Dermis microvascular lymphatic vessel endothelial cell (primary cell): Measurements from ENCODE around the gene SNAI3. TPM values are rescaled to one million over a fixed set of nuclear protein-coding genes. Genes with fewer than 3 reads are reported as not detected.

ENCODE experiments used
- DNase-seq, 2 donors: peaks; one replicate each; pipeline versions ENCODE4 v3.0.0 to v3.0.0-alpha.2; 2010; ENCODE audit warnings: low read depth in 2 of 2
- total RNA-seq: library from RNA; depleted of rRNA; stranded (reverse); fragments of >200 nt; gene quantifications from 2 replicates; pipeline ENCODE4 v1.2.1, GENCODE V29; 2014

Gene SNAI3
- total RNA-seq, 1 donor from 2014 or later = 0.13 TPM

DNA sequence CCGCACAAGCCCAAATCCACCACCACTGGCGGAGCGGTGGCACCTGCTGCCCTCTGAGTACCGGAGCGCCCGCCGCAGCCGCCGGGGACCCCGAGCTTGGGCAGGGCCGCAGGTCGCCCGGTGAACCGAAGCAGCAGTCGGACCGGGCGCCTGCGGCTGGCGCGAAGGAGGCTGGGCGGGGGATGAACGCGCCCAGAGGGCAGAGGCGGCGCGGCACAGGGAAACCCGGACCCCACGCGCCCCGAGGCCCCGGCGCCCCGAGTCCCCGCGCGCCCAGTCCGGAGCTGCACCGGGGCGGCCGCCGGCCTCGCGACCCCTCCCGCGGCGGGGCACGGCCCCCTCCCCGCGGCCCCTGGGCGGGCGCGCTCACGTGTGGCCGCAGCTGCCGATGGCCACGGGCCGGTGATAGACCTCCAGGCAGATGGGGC lies 19.5 kb upstream of the SNAI3 start:
- peak in 1 of 2 donors; percentile 26 for DNase-seq

DNA sequence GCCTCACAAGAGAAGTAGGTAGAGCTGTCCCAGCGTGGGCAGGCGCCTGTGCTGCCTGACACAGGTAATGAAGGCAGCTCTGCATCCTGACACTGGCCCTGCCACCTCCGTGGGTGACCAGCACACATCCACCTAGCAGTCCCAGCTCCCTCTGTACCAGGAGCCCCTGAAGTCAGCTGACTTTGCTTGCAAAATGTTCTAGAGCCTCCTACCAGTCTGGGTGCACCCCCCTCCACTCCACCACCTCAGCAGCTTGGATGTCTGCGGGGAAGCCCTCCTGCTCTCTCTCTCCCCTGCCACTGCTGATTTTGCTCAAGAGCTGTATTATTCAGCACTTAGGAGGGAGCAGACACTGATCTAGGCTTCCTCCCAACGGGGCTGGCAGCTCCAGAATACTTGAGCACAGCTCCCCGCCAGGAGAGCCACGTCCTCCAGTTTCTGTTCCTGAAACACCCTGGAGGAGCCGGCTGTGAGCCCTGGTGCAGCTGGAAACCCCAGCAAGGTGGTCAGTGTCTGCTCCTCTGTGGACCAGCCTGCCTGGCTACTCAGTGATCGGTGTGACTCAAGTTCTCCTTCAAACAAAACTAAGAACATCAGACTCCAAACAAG lies 18.9 kb upstream of the SNAI3 start:
- DNase-seq = peak in 1 of 2 donors; percentile 28

DNA sequence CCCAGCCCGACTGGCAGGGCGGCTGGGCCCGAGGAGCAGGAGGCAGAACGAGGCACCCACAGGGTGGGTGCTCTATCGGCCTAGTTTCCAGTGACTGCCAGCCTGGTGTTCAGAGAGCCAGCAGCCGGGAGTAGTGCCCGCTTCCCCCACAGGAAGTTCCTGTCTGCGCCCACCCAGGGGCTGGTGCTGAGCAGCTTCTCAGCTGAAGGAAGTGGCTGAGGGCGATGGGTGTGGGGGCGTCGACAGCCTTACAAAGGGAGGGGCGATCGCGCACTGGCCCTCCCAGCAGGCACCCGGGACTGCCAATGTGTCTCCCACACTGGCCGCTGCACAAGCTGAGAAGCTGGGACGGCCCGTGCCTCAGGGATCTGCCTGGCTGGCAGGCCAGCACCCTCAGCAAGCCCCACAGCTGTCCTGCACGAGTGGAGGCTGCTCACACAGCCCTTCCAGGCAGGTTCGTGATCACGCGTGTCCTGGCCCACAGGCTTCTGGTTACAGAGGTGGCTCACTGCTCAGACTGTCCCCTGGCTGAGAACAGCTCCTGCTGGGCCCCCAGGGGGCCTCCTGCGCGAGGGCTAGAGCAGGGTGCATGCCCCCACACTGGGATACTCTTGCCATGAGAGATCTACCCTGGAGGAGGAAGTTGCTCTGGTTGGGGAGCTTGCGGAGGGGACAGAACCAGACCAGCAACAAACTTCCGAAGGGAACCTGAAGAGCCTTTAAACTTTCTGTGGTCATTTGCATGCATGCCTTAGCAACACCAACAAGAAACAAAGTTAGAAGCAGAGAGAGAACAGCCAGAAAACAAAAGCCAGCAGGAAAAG lies 17.4 kb upstream of the SNAI3 start:
- peak in 1 of 2 donors; percentile 45 for DNase-seq

- no peak for DNase-seq
These were observed 16.3 kb upstream of the SNAI3 start for GRCh38 chr16:88702371-88703210.

DNA sequence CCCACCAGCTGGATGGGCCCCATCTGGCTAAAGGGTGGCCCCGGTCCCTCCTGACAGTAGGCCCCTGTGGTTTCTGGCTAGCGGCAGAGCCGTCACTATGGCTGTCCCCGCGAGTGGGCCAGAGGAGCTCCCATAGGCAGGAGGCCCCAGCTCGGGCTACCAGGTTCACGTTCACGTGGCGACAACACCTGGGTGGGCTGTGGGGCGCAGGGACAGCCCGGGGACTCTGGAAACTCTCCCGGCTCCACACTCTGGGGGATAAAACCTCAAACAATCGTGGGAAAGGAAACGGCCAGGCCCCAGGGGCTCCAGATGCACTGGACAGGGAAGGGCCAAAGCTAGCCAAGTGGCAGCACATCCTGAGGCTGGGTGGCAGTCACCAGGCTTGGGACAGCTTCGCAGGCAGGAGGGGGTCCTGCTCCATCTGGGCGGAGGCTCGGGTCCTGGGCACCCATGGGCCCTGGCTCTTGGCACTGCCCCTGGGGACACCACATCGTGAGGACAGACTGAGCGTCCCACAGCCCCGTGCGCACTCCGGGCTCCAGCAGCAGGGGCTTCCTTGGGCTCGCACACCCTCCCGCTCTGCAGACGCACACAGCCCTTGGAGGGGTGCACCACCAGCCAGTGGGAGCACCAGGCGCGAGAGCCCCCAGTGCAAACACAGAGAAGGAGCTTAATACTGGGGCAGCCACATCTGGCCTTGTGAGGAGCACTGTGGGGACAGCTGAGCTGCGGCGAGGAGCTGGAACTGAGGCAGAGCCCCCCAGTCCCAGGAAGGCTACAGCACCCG lies 15.5 kb upstream of the SNAI3 start:
- peak in 1 of 2 donors; percentile 39 for DNase-seq

- DNase-seq = peak; percentile 87 to 97
These were observed 14.6 kb upstream of the SNAI3 start for GRCh38 chr16:88700636-88701482.

DNA sequence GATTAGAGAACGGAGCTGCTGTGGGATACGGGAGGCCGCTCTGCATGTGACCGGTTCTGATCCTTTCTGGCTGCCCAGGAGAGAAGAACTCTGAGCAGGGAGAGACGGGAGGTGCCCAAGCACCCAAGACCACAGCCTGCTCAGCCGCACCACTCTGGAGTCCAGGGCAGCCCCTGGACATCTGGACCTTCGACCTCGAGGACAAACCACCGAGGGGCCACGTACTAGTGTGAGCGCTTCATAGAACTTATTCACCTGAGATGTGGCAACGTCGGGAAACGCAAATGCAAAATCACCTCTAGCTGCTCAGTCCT lies 14.0 kb upstream of the SNAI3 start:
- no peak for DNase-seq

DNA sequence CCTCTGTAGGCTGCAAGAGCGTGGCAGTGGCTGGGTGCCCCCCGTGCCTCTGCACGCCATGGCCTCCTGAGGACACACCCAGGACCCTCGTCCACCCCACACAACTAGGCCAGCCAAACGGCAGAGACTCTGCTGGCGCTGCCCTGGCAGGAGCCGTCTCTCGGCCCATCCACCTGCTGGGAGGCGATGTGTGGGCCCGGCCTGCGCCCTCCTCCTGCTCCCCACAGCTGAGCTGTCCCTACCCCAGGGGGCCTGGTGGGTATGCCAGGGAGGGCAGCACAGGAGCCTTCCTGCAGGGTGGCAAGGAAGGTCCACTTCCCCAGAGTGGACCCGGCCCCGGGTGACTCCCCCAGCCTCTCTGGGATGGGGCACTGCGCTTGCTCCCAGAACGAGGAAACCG lies 12.9 kb upstream of the SNAI3 start:
- no peak for DNase-seq

DNA sequence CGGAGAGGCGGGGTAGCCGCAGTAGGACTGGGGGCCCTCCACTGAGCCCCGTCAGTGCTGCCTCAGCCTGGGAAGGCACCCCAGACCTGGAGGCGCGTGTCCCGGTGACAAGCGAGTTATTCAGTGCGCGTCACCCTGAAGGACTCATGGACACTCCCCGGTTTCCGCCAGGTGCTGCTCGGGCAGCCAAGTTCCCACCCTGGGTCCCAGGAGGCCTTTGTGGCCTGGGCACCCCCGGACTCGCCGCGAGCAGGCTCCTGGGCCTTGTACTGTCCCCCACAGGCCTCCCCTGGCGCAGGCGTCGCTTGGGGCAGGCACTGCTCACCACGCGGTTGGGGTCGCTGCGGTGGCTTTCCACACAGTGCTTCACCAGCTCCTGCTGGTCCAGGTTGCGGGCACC lies 12.3 kb upstream of the SNAI3 start:
- DNase-seq = no peak

DNA sequence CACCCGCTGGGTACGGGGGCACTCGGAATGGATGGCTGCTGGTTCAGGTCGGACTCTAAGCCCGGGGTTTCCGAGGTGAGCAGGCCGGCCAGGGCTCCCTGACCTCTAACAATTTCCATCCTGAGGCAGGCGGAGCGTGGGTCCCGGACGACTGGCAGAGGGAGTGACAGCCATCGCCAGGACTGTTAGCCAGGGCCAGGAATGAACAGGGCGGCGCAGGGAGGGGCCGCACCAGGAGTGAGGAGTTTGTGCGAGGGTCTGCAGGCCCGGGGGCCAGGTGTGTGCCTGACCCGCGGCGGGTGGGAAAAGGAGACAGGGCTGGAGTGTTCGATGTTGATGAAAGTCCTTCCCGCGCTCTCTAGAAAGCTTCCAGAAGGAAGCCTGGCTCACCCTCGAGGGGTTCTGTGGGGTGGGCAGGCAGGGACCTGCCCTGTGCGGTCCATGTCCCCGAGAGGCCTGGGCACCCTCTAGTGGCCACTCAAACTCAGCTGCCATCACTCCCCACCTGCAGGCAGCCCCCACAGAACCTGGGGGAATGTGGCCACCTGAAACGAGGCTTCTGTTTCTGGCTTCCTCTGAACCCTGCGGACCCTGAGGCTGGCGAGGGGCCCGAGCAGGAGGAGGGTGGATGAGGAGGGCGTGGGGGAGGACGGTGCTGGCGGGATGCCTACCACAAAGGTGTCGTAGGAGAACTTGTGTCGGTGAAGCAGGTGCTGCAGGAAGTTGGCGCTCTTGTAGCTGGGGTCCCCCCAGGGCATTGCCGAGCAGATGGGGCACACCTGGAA lies 11.7 kb upstream of the SNAI3 start:
- DNase-seq = peak in 1 of 2 donors; percentile 33

DNA sequence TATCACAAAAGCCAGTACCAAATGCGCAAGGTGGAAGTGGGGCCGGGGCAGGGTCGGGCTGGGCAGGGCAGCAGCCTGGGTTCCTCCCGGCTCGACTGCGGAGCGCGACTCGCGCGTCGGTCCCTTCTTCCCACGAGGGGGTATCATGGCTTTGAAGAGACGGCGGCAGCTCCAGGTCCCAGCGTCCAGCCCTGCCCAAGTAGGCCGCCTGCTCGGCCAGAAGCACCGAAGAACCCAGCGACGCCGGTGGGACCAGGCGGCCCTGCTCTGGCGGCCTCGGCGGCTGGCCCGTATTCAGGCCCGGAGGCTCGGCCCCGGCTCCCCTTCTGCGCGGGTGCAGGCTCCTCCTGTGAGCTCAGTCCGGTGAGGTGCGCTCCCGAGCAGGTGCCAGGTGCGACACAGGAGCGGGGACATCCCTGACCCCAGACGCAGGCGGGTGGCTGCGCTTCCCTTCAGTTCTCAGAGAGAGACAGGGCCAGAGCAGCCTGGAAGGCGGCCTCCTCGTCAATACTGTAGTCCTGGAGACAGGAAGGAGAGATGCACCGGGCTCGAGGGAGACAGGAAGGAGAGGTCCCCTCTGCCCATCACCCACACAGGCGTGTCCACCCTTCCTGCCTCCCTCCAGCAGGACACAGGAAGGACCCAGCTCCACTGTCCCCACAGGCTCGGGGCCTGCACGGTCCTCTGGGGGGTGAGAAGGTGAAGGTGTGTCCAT lies 11.0 kb upstream of the SNAI3 start:
- DNase-seq = no peak

GRCh38 chr16:88696441-88696840 lies 10.1 kb upstream of the SNAI3 start:
- no peak for DNase-seq

DNA sequence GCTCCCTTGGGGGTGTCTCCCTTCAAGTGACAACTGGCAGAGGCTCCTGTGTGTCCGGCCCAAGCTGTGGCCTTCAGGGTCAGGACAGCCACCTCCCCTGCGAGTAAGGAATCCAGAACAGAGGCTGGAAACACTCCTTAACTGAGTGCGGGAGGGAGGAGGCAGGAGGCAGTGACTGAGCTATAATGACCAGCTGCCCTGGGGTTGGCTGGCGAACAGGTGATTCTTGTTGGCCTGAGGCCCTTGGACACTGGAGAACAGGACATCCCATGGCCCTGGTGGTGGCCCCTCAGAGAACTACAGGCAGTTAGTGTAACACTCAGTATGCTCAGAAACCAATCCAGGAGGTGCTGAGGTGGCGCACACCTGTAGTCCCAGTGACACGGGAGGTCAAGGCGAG lies 9.4 kb upstream of the SNAI3 start:
- DNase-seq = no peak

DNA sequence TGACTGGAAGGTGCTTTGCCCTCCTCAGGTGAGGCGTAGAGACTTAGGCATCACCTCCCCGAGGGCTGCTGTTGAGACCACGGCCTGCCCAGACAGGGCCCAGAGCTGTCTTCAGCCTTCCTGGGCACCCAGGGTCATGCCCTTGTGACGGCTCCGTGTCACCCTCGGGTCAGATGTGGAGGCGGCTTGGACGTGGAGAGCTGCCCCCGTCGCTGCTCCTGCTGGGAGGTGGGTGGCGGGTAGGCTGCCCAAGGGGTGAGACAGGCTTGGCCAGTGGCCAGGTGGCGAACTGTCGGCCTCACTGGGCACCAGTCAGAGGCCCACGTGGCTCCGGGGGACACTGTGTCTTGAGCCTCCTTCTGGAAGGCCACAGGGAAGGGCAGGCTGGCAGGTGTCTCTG lies 8.9 kb upstream of the SNAI3 start:
- no peak for DNase-seq

DNA sequence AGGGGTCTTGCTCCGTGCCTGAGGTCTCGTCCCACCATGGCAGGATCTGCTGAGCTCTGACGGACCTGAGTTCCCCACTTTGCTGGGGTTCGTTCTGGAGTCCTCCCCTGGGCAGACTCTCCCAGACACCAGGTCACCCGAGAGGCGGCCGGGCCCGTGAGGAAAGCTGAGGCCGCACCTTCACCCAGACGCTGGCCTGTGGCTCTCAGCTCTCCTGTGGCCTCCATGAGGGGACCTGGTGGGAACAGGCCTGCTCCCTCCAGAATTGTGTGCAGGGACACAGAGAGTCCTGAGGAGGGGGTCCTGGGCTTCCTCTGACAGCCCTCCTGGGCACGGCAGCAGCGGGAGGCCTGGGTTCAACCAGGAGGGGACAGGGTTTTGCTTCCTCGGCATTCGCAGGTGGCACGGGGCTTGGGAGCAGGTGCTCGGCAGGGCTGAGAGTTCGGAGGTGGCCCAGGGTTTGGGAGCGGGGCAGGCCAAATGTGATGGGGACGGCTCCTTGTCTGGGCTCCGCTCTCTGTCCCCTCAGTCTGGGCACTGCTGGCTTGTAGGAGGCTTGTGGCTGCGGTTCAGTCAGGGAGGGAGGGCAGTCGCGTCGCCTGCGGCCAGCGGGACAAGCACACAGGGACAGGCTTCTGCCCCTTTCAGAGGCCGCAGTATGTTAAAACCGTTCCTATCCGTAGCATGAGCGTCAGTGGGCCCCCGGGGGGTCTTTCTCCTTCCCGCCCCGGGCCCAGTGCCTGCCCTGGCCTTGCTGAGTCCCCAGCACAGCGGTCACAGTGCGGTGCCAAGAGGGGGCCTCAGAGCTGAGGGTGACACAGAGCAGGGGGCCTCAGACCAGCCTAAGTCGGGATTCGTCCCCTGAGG lies 8.1 kb upstream of the SNAI3 start:
- no peak for DNase-seq

DNA sequence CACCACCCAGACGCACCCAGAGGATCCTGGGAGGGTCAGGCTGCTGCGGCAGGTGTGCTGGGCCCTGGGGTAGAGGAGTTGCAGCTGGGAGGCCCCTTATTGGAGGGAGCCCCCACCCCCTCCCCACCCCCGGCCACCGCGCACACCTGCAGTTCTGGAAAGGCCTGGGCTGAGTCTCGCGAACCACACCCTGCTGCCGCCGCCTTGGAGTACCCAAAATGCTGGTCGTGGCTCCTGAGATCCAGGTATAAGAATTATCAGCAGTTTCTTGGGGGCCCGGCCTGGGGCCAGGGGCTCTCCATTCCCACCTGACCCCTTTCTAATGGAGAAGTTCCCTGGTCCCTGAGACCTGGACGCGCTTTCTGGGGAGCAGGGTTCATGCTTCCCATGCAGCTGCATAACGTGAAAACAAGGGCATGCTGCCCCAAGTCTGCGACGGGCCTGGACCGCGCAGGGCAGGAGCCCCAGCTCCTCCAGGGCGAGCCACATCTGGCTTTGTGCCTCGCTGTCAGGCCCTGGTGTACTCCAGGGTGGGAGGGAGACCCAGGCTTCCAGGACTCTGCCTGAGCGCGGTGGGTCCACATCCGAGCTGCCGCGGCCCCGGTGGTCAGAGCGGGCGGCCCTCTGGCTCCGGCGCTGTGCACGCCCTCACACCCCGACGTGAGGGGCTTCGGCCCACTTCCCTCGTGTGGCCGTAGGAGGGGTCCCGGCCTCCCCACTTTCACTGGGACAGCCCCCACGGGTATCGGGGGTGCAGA lies 7.3 kb upstream of the SNAI3 start:
- no peak for DNase-seq

- no peak for DNase-seq
These were observed 6.6 kb upstream of the SNAI3 start for GRCh38 chr16:88692861-88693260.
